Left lobe of liver (tissue), 2 donors: ENCODE results near the gene BASP1. TPM values are rescaled to one million over a fixed set of nuclear protein-coding genes. Genes with fewer than 3 reads are reported as not detected.
"Not testable (repeated sequence)": the region's sequence is repeated elsewhere in the genome, so short reads cannot be mapped to it uniquely, and the experiment has no call there.

ENCODE experiments used
- ATAC-seq: fragments of 200-7000 bp; cut with Tn5 transposase; one replicate; pipeline ENCODE4 v1.9.1; 2020; ENCODE audit warnings: mild to moderate bottlenecking, moderate library complexity
- DNase-seq: peaks from one replicate; pipeline ENCODE4 v3.0.0-alpha.2; 2020; ENCODE audit warnings: low spot score
- total RNA-seq: library from RNA; stranded (reverse); gene quantifications from one replicate; pipeline ENCODE4 v1.2.1, GENCODE V29; 2021
- donor health status: DM: no; HTN: no; CAD: no; lungs with moderate emphysema.
- donor health status: DM: no; HTN: yes; CAD: no.

Gene BASP1
- total RNA-seq, 1 donor from 2014 or later, result 3.4 TPM

- ATAC-seq (no peak), DNase-seq (no peak)
Measured at GRCh38 chr5:17249029-17249634, 31.7 kb downstream of the BASP1 start.

GRCh38 chr5:17249841-17250240, 32.4 kb downstream of the BASP1 start:
- ATAC-seq, DNase-seq: not testable (repeated sequence)

GRCh38 chr5:17252543-17252942, 35.1 kb downstream of the BASP1 start:
- ATAC-seq (no peak), DNase-seq (no peak)

- DNase-seq (no peak), ATAC-seq (no peak)
Measured at GRCh38 chr5:17255471-17256021, 38.1 kb downstream of the BASP1 start.

GRCh38 chr5:17256171-17256570, 38.7 kb downstream of the BASP1 start:
- ATAC-seq (no peak), DNase-seq (no peak)

GRCh38 chr5:17256839-17257238, 39.4 kb downstream of the BASP1 start:
- ATAC-seq, result no peak
- no peak for DNase-seq

- no peak for DNase-seq
- ATAC-seq, result no peak
Measured at GRCh38 chr5:17257705-17258273, 40.4 kb downstream of the BASP1 start.

GRCh38 chr5:17258431-17258830, 41.0 kb downstream of the BASP1 start:
- ATAC-seq (no peak), DNase-seq (no peak)

- ATAC-seq, result not testable (repeated sequence)
Measured at GRCh38 chr5:17259012-17259411, 41.6 kb downstream of the BASP1 start.

GRCh38 chr5:17259630-17260257, 42.3 kb downstream of the BASP1 start:
- DNase-seq, result no peak

More at GRCh38 chr5:17259012-17259411, 41.6 kb downstream of the BASP1 start:
- DNase-seq, result not testable (repeated sequence)

GRCh38 chr5:17260549-17260948, 43.1 kb downstream of the BASP1 start:
- DNase-seq (no peak), ATAC-seq (no peak)

More at GRCh38 chr5:17259630-17260257, 42.3 kb downstream of the BASP1 start:
- ATAC-seq, result no peak

- ATAC-seq (no peak), DNase-seq (no peak)
Measured at GRCh38 chr5:17261075-17261474, 43.6 kb downstream of the BASP1 start.

GRCh38 chr5:17265041-17265440, 47.6 kb downstream of the BASP1 start:
- DNase-seq (no peak), ATAC-seq (no peak)

GRCh38 chr5:17267106-17267505, 49.7 kb downstream of the BASP1 start:
- no peak for DNase-seq
- ATAC-seq, result no peak

GRCh38 chr5:17269201-17269600, 51.8 kb downstream of the BASP1 start:
- ATAC-seq, result no peak
- no peak for DNase-seq

- DNase-seq, result no peak
- ATAC-seq, result no peak
Measured at GRCh38 chr5:17272111-17272510, 54.7 kb downstream of the BASP1 start.

GRCh38 chr5:17275289-17276158, 58.1 kb downstream of the BASP1 start:
- no peak for DNase-seq
- no peak for ATAC-seq

- DNase-seq (no peak), ATAC-seq (no peak)
Measured at GRCh38 chr5:17276445-17276844, 59.0 kb downstream of the BASP1 start.

- ATAC-seq (no peak), DNase-seq (no peak)
Measured at GRCh38 chr5:17277907-17278306, 60.5 kb downstream of the BASP1 start.

- ATAC-seq, result no peak
- DNase-seq, result no peak
Measured at GRCh38 chr5:17278931-17279330, 61.5 kb downstream of the BASP1 start.

GRCh38 chr5:17279487-17279886, 62.1 kb downstream of the BASP1 start:
- ATAC-seq, result no peak
- no peak for DNase-seq
